ENCODE results near the gene MED29. TPM values are rescaled to one million over a fixed set of nuclear protein-coding genes. Genes with fewer than 3 reads are reported as not detected.

The MED29 gene
- total and polyA plus RNA-seq, 10 of the 15 experiments (the other 5 are each of a cell fraction or from before 2014, with no cell fraction given): 3.2 to 36.6 (median 22.8) TPM

GRCh38 chr19:39411832-39412099 lies 20.6 kb downstream of the MED29 start (continued):
- TF ChIP-seq, protein P1, sequence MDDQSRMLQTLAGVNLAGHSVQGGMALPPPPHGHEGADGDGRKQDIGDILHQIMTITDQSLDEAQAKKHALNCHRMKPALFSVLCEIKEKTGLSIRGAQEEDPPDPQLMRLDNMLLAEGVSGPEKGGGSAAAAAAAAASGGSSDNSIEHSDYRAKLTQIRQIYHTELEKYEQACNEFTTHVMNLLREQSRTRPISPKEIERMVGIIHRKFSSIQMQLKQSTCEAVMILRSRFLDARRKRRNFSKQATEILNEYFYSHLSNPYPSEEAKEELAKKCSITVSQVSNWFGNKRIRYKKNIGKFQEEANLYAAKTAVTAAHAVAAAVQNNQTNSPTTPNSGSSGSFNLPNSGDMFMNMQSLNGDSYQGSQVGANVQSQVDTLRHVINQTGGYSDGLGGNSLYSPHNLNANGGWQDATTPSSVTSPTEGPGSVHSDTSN (IDR thresholded peaks at IDR 0.05; ENCODE audit: insufficient replicate concordance, low read depth, low read length): no peak
- TF ChIP-seq, protein P2, sequence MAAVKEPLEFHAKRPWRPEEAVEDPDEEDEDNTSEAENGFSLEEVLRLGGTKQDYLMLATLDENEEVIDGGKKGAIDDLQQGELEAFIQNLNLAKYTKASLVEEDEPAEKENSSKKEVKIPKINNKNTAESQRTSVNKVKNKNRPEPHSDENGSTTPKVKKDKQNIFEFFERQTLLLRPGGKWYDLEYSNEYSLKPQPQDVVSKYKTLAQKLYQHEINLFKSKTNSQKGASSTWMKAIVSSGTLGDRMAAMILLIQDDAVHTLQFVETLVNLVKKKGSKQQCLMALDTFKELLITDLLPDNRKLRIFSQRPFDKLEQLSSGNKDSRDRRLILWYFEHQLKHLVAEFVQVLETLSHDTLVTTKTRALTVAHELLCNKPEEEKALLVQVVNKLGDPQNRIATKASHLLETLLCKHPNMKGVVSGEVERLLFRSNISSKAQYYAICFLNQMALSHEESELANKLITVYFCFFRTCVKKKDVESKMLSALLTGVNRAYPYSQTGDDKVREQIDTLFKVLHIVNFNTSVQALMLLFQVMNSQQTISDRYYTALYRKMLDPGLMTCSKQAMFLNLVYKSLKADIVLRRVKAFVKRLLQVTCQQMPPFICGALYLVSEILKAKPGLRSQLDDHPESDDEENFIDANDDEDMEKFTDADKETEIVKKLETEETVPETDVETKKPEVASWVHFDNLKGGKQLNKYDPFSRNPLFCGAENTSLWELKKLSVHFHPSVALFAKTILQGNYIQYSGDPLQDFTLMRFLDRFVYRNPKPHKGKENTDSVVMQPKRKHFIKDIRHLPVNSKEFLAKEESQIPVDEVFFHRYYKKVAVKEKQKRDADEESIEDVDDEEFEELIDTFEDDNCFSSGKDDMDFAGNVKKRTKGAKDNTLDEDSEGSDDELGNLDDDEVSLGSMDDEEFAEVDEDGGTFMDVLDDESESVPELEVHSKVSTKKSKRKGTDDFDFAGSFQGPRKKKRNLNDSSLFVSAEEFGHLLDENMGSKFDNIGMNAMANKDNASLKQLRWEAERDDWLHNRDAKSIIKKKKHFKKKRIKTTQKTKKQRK (IDR thresholded peaks at IDR 0.05; ENCODE audit: low read depth, low read length): no peak
- no peak for TF ChIP-seq SREBF1 (IDR thresholded peaks at IDR 0.05; ENCODE audit: low read length)
- TF ChIP-seq, protein P3, sequence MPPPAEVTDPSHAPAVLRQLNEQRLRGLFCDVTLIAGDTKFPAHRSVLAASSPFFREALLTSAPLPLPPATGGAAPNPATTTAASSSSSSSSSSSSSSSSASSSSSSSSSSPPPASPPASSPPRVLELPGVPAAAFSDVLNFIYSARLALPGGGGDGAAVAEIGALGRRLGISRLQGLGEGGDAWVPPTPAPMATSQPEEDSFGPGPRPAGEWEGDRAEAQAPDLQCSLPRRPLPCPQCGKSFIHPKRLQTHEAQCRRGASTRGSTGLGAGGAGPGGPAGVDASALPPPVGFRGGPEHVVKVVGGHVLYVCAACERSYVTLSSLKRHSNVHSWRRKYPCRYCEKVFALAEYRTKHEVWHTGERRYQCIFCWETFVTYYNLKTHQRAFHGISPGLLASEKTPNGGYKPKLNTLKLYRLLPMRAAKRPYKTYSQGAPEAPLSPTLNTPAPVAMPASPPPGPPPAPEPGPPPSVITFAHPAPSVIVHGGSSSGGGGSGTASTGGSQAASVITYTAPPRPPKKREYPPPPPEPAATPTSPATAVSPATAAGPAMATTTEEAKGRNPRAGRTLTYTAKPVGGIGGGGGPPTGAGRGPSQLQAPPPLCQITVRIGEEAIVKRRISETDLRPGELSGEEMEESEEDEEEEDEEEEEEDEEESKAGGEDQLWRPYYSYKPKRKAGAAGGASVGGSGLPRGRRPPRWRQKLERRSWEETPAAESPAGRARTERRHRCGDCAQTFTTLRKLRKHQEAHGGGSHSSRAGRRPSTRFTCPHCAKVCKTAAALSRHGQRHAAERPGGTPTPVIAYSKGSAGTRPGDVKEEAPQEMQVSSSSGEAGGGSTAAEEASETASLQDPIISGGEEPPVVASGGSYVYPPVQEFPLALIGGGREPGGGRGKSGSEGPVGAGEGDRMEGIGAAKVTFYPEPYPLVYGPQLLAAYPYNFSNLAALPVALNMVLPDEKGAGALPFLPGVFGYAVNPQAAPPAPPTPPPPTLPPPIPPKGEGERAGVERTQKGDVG (CRISPR knock-in tag; IDR thresholded peaks at IDR 0.05): 0 out of 2 replicates have a peak, but pooled peaks have one; percentile 7
- TF ChIP-seq, protein P4, sequence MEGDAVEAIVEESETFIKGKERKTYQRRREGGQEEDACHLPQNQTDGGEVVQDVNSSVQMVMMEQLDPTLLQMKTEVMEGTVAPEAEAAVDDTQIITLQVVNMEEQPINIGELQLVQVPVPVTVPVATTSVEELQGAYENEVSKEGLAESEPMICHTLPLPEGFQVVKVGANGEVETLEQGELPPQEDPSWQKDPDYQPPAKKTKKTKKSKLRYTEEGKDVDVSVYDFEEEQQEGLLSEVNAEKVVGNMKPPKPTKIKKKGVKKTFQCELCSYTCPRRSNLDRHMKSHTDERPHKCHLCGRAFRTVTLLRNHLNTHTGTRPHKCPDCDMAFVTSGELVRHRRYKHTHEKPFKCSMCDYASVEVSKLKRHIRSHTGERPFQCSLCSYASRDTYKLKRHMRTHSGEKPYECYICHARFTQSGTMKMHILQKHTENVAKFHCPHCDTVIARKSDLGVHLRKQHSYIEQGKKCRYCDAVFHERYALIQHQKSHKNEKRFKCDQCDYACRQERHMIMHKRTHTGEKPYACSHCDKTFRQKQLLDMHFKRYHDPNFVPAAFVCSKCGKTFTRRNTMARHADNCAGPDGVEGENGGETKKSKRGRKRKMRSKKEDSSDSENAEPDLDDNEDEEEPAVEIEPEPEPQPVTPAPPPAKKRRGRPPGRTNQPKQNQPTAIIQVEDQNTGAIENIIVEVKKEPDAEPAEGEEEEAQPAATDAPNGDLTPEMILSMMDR (IDR thresholded peaks at IDR 0.05 in 2 of 3, conservative IDR thresholded peaks at IDR 0.05 in 1 of 3; ENCODE audit: control insufficient read depth in 2 of 3, extremely low read depth in 1 of 3, insufficient read depth in 1 of 3, low read depth in 3 of 3, low read length in 3 of 3): peak; percentile 85 to 95 (median 94); a peak in 5 of 6 replicates
- TF ChIP-seq ATF7 (IDR thresholded peaks at IDR 0.05; ENCODE audit: low read depth): no peak
- no peak for TF ChIP-seq RELA (IDR thresholded peaks at IDR 0.05; ENCODE audit: borderline replicate concordance, partially characterized antibody)
- TF ChIP-seq ZNF207 (IDR thresholded peaks at IDR 0.05; ENCODE audit: borderline replicate concordance): no peak
- peak; percentile 95; the same call in 1 of the 2 replicates for TF ChIP-seq SMARCA5 (IDR thresholded peaks at IDR 0.05)
- no peak for TF ChIP-seq ZNF274 (IDR thresholded peaks at IDR 0.05; ENCODE audit: insufficient read depth, insufficient read length)
- TF ChIP-seq TCF7 (IDR thresholded peaks at IDR 0.05; ENCODE audit: borderline replicate concordance): peak; percentile 28; the same call in 1 of the 2 replicates
- 0 out of 2 replicates have a peak, but pooled peaks have one; percentile 17 for TF ChIP-seq PAX5 (IDR thresholded peaks at IDR 0.05; ENCODE audit: borderline replicate concordance, low read depth, low read length)
- peak; percentile 27; the same call in 1 of the 2 replicates for TF ChIP-seq HCFC1 (IDR thresholded peaks at IDR 0.05; ENCODE audit: low read length)
- TF ChIP-seq, protein P5, sequence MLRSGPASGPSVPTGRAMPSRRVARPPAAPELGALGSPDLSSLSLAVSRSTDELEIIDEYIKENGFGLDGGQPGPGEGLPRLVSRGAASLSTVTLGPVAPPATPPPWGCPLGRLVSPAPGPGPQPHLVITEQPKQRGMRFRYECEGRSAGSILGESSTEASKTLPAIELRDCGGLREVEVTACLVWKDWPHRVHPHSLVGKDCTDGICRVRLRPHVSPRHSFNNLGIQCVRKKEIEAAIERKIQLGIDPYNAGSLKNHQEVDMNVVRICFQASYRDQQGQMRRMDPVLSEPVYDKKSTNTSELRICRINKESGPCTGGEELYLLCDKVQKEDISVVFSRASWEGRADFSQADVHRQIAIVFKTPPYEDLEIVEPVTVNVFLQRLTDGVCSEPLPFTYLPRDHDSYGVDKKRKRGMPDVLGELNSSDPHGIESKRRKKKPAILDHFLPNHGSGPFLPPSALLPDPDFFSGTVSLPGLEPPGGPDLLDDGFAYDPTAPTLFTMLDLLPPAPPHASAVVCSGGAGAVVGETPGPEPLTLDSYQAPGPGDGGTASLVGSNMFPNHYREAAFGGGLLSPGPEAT (IDR thresholded peaks at IDR 0.05; ENCODE audit: low read depth): no peak
- TF ChIP-seq SMC3 (IDR thresholded peaks at IDR 0.05; ENCODE audit: borderline replicate concordance, low read length): peak; percentile 97
- TF ChIP-seq, protein P6, sequence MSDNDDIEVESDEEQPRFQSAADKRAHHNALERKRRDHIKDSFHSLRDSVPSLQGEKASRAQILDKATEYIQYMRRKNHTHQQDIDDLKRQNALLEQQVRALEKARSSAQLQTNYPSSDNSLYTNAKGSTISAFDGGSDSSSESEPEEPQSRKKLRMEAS (IDR thresholded peaks at IDR 0.05; ENCODE audit: low read depth, low read length): no peak; the same call in 1 of the 2 replicates
- TF ChIP-seq ETV6 (conservative IDR thresholded peaks at IDR 0.05 in 1 of 2, IDR thresholded peaks at IDR 0.05 in 1 of 2; ENCODE audit: borderline replicate concordance in 1 of 2, low read depth in 1 of 2): no peak

Measured in GM12878 (cell line).